ENCODE measurements around the gene PIM2.

- TF ChIP-seq CTCF (conservative IDR thresholded peaks at IDR 0.05) (no peak), ZFX (IDR thresholded peaks at IDR 0.05) (no peak)
Observed at GRCh38 chrX:48957477-48957826, 38.6 kb upstream of the PIM2 start, which contains the start of gene OTUD5.
